Measurements from ENCODE around the gene CCL27. TPM values are rescaled to one million over a fixed set of nuclear protein-coding genes. Genes with fewer than 3 reads are reported as not detected.

Gene CCL27
- total and polyA plus RNA-seq, 8 donors = 0.49 to 1.6 (median 0.77) TPM; not detected in 1

- Histone ChIP-seq H3K4me3 (no peak overlapping the region), H3K27me3 (no peaks in the 10 kb centered on the region), H3K27ac (no peak overlapping the region), H3K36me3 (no peaks in the 10 kb centered on the region), H3K4me1 (peaks cover 0 to 2% of the 10 kb centered on the region in 2 donors), H3K9me3 (no peaks in the 10 kb centered on the region)
- no peak for TF ChIP-seq CTCF (IDR thresholded peaks at IDR 0.05)
- intact Hi-C loops (cut with DNase I) = no loop called here
- ATAC-seq (no peak), DNase-seq (no peak)
These were observed 29.5 kb upstream of the CCL27 start for GRCh38 chr9:34691936-34692315.

- no peak within 1 kb of the TSS for H3K4me3 ChIP-seq
- H3K27ac ChIP-seq = no peak within 1 kb of the TSS
- no peaks in the 10 kb centered on the region for H3K9me3 ChIP-seq
- no peak for DNase-seq
- intact Hi-C loops (cut with DNase I) = no loop called here
- no peak for TF ChIP-seq CTCF (IDR thresholded peaks at IDR 0.05)
- no peaks in the 10 kb centered on the region for H3K27me3 ChIP-seq
- ATAC-seq = no peak
- H3K4me1 ChIP-seq = peaks cover 0 to 8% of the 10 kb centered on the region in 2 donors
- no peaks in the 10 kb centered on the region for H3K36me3 ChIP-seq
These were observed 28.8 kb upstream of the CCL27 start, which contains the start of gene CCL19 for GRCh38 chr9:34690983-34691935. TSS of gene CCL19 (minus strand) at chr9:34691276. CDS start at chr9:34691139, 137 bp downstream.

GRCh38 chr9:34689512-34689911 is 27.1 kb upstream of the CCL27 start:
- no peaks in the 10 kb centered on the region for H3K9me3 ChIP-seq
- no peaks in the 10 kb centered on the region for H3K36me3 ChIP-seq
- H3K4me1 ChIP-seq = peaks cover 0 to 8% of the 10 kb centered on the region in 2 donors
- H3K4me3 ChIP-seq = no peak overlapping the region
- no peak for ATAC-seq
- H3K27me3 ChIP-seq = no peaks in the 10 kb centered on the region
- no peak for TF ChIP-seq CTCF (IDR thresholded peaks at IDR 0.05)
- H3K27ac ChIP-seq = no peak overlapping the region
- no peak for DNase-seq
- intact Hi-C loops (cut with DNase I) = no loop called here

GRCh38 chr9:34689116-34689470 is 26.6 kb upstream of the CCL27 start:
- TF ChIP-seq CTCF (IDR thresholded peaks at IDR 0.05) = no peak
- no peak for DNase-seq
- no peaks in the 10 kb centered on the region for H3K27me3 ChIP-seq
- no peak overlapping the region for H3K27ac ChIP-seq
- H3K36me3 ChIP-seq = no peaks in the 10 kb centered on the region
- no peaks in the 10 kb centered on the region for H3K9me3 ChIP-seq
- no peak overlapping the region for H3K4me3 ChIP-seq
- intact Hi-C loops (cut with DNase I) = no loop called here
- H3K4me1 ChIP-seq = peaks cover 0 to 8% of the 10 kb centered on the region in 2 donors
- ATAC-seq = no peak

GRCh38 chr9:34688329-34689115 is 26.1 kb upstream of the CCL27 start:
- Histone ChIP-seq H3K9me3 (no peaks in the 10 kb centered on the region), H3K4me1 (peaks cover 0 to 8% of the 10 kb centered on the region in 2 donors), H3K36me3 (no peaks in the 10 kb centered on the region), H3K27ac (no peak overlapping the region), H3K27me3 (no peaks in the 10 kb centered on the region), H3K4me3 (no peak overlapping the region)
- no peak for DNase-seq
- no peak for TF ChIP-seq CTCF (IDR thresholded peaks at IDR 0.05)
- ATAC-seq = no peak
- intact Hi-C loops (cut with DNase I) = no loop called here

Measured in left lung (tissue), 10 donors.